Putamen (tissue), 1 donor: ENCODE measurements around the gene KBTBD2.
"Not testable (repeated sequence)": the region's sequence is repeated elsewhere in the genome, so short reads cannot be mapped to it uniquely, and the experiment has no call there.

Experiments used
- DNase-seq: peaks from one replicate; pipeline ENCODE4 v3.0.0-alpha.2; 2016; ENCODE audit warnings: low spot score

Gene KBTBD2

GRCh38 chr7:32891043-32891799, at the start of gene KBTBD2:
TSS of gene KBTBD2 (minus strand) at chr7:32891760. CDS start at chr7:32879604, 12,156 bp downstream.
- DNase-seq = peak; percentile 80

GRCh38 chr7:32941181-32941580, 49.6 kb upstream of the KBTBD2 start:
- DNase-seq = no peak

GRCh38 chr7:32937344-32938174, 46.0 kb upstream of the KBTBD2 start:
- DNase-seq = no peak

- DNase-seq = no peak
Observed at GRCh38 chr7:32936689-32937088, 45.1 kb upstream of the KBTBD2 start.

- DNase-seq = no peak
Observed at GRCh38 chr7:32935558-32935957, 44.0 kb upstream of the KBTBD2 start.

- no peak for DNase-seq
Observed at GRCh38 chr7:32930378-32930777, 38.8 kb upstream of the KBTBD2 start.

- DNase-seq = no peak
Observed at GRCh38 chr7:32929430-32930143, 38.0 kb upstream of the KBTBD2 start.

GRCh38 chr7:32928785-32929298, 37.3 kb upstream of the KBTBD2 start:
- DNase-seq = no peak

- DNase-seq = no peak
Observed at GRCh38 chr7:32921896-32922295, 30.3 kb upstream of the KBTBD2 start.

- not testable (repeated sequence) for DNase-seq
Observed at GRCh38 chr7:32916994-32917393, 25.4 kb upstream of the KBTBD2 start.

GRCh38 chr7:32916006-32916405, 24.4 kb upstream of the KBTBD2 start:
- DNase-seq = no peak

- no peak for DNase-seq
Observed at GRCh38 chr7:32915041-32915536, 23.5 kb upstream of the KBTBD2 start.

- DNase-seq = no peak
Observed at GRCh38 chr7:32914184-32914583, 22.6 kb upstream of the KBTBD2 start.

- no peak for DNase-seq
Observed at GRCh38 chr7:32910195-32910594, 18.6 kb upstream of the KBTBD2 start.

GRCh38 chr7:32905175-32905662, 13.7 kb upstream of the KBTBD2 start:
- DNase-seq = peak; percentile 37

GRCh38 chr7:32901629-32902028, 10.1 kb upstream of the KBTBD2 start:
- no peak for DNase-seq

- DNase-seq = no peak
Observed at GRCh38 chr7:32900433-32900995, 9.0 kb upstream of the KBTBD2 start.

- DNase-seq = not testable (repeated sequence)
Observed at GRCh38 chr7:32897376-32897775, 5.8 kb upstream of the KBTBD2 start.

GRCh38 chr7:32896564-32897347, 5.2 kb upstream of the KBTBD2 start:
- no peak for DNase-seq

- no peak for DNase-seq
Observed at GRCh38 chr7:32894171-32894570, 2.6 kb upstream of the KBTBD2 start.

GRCh38 chr7:32893722-32894121, 2.2 kb upstream of the KBTBD2 start:
- DNase-seq = no peak
